H54 (cell line): ENCODE data around the gene PMM1.
A peak's percentile ranks its signal among the peaks of the same experiment; 100 is the strongest.
"Not testable (repeated sequence)": the region's sequence is repeated elsewhere in the genome, so short reads cannot be mapped to it uniquely, and the experiment has no call there.

Source experiments
- DNase-seq: peaks from one replicate; pipeline ENCODE4 v3.0.0; 2011; ENCODE audit warnings: low spot score, mixed read lengths; ENCODE audit not compliant: insufficient read length
- FAIRE-seq: peaks from 3 replicates; lab custom pipeline; 2011; peaks lifted over from hg19 to GRCh38; lab: Jason Lieb, UNC
- POLR2A ChIP-seq: IDR thresholded peaks from 2 replicates; pipeline ENCODE4 v1.6.1; 2011; ENCODE audit warnings: low read depth, mild to moderate bottlenecking, low read length

Gene PMM1

DNA sequence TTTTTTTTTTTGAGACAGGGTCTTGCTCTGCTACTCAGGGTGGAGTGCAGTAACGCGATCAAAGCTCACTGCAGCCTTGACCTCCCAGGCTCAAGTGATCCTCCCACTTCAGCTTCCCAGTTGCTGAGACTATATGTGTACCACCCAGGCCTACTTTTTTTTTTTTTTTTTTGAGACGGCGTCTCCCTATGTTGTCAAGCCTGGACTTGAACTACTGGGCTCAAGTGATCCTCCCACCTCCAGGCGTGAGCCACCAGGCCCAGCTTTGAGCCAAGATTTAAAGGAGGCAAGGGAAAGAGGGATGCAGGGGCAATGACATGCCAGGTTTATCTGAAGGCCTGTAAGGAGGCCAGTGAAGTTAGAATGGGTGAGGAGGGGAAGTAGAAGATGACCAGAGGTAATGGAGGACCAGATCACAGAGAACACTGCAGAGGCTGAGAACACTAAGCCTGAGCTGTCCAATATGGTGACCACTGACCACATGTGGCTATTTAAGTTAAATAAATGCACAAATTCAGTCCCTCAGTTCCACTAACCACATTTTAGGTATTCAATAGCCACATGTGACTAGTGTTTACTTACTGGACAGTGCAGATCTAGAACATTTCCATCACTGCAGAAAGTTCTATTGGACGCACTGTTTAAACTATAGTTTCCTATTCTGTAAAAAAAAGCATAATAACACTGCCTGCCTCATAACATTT lies 23.1 kb upstream of the PMM1 start:
- DNase-seq (no peak), FAIRE-seq (no peak)
- no peak for TF ChIP-seq POLR2A

DNA sequence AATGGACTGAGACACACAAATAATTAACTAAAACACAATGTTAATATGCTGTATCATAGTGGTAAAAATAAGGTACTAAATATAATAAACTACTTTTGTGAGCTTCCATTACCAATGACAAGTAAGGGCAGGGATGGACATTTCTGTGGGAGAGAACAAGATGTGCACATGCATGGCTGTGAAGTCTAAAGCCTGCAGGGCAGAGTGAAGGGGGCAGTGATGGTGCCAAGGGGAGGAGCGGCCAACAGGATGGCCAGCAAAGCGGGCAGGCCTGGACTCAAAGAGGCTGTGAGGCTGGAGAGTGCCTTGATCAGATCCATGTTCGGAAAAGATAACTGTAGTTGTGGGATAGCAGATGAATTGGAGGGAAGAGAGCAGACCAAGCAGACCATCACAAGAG lies 18.7 kb upstream of the PMM1 start:
- FAIRE-seq (no peak), DNase-seq (no peak)
- TF ChIP-seq POLR2A, result no peak

DNA sequence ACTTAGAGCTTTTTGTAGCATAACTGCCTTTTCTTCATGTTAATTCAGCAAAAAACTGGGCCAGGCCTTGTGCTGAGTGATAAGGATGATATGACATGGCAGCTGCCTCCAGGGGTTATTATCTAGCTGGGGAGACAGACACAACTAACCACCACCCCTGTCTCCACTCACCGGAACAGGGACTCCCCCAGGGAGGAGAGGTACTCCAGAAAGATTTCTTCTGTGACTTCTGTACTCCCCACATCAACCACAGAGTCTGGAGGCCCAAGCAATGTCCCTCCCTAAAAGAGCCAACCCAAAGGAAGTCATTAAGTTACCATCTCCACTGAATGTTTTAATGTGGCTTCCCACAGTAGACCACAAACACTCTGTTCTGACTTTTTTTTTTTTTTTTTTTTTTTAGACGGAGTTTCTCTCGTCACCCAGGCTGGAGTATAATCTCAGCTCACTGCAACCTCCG lies 14.3 kb upstream of the PMM1 start:
- no peak for TF ChIP-seq POLR2A
- no peak for DNase-seq
- no peak for FAIRE-seq

DNA sequence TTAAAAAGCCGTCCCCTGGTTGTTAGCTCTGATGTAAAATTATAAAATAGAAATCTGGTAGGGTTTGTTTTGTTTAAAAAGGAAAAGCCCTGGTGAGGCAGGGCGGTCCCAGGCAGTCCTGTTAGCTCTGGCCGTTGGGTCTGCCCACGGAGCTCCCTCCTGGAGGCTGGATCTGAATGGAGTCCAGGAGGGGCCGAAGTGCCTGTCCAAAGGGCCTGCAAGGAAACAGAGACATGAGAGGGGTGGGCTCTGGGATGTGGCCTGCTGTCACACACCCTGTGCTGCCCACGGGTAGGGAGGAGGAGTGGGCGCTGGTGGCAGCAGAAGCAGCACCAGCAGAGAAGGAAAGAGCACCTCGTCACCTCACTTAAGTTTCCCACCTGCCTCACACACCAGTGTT lies 11.3 kb upstream of the PMM1 start:
- DNase-seq (no peak), FAIRE-seq (no peak)
- TF ChIP-seq POLR2A, result no peak

DNA sequence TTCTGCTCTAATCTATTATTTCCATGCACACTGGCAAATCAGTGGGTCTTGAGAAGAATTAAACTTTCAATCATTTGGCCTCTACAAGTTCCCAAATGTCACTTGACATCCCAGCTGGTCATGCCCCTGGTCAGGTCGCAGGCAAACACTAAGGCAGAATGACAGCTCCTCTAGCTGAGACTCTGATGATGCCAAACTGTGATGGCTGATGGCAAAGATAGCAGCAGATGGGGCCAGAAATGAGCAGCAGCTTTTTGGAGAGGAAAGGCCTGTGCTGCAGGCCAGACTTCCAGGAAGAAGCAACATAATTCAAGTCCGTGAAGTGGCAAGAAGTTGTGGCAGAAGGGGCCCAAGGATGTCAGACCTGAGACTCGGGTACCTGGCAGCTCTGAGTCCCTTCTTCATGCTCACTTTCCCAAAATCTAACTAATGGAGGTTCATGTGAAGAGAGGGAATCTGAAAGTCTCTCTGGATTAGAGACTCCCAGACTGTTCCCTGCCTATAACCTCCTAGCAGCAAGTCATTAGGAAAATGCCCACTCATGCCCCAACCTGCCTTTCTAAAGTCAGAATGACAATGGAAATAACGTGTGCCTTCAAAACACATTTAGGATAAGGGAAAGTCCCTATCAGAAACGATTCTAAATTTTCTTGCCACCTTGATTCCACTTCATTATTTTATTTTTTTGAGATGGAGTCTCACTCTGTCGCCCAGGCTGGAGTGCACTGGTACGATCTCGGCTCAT lies 9.4 kb upstream of the PMM1 start:
- DNase-seq, result no peak
- FAIRE-seq, result no peak
- no peak for TF ChIP-seq POLR2A

DNA sequence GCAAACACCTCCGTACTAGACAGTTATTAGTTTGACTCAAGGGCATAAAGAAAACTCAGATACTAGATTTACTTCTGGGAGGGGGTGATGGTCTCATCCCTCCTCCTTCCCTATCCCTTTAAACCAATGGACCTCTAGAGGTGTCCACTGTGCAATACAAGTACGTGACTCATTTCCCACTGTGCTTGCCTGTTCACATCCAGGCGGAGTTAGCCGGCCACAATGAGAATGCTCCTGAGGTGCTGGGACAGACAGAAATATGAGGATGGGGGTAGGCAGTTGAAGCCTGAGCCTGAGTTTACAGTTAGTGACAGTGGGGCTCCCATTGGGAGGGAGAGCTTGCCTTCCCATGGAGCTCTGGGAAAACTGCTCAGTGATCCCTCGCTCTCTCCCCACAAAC lies 8.4 kb upstream of the PMM1 start:
- FAIRE-seq, result peak; percentile 38
- peak; percentile 84 for DNase-seq
- no peak for TF ChIP-seq POLR2A

DNA sequence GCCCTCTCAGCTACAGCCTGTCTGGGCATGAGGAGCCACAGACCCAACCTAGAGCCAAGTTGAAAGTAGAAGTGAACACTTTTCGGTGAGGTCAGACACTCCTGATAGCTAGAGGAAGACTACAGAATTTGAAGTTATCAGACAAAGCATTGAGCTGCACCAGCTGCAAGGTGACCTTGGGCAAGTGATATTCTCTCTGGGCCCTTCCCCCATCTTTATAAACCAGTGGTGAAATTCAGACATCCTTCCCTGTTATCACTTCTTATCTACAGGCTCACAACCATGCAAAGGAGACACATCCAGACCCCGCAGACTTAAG lies 8.0 kb upstream of the PMM1 start:
- FAIRE-seq (no peak), DNase-seq (no peak)
- TF ChIP-seq POLR2A, result no peak

DNA sequence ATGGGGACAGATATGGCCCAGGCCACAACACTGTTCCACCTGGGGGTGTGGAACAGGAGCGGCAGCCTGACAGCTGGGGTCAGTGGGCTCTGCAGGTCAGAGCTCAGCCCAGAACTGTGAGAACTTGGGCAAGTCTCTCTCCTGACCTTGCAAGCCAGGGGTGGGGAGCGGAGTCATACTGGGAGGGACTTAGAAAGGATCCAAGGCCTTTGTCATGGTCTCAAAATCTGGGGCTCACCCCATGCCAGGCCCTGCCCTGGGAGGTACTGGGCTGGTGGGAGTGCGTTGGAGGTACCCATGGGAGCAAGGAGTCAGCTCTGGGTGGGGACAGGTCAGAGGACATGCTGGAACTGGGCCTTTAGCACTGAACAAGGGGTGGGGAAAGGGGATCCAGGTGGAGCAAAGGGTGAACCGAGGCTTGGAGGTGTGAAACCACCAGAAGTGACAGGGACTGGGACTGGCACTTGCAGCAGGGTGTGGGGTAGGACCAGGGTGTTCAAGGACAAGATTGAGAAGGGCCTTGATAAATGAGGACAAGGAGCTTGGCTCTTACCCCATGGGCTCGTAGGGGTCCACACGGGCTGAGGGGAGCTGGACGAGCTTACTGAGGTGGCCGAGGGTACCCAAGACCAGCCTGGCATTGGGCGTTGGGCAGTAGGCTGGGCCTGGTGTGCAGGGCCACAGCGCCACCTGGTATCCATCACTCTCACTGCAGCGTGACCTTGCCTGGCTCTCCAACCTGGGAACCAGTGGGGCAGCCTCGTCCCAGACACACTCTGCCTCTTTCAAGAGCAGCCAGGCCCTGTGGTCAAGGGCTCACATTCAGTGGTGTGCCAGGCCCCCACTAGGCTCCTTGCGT lies 7.4 kb upstream of the PMM1 start:
- peak; percentile 57 for DNase-seq
- no peak for TF ChIP-seq POLR2A
- no peak for FAIRE-seq

DNA sequence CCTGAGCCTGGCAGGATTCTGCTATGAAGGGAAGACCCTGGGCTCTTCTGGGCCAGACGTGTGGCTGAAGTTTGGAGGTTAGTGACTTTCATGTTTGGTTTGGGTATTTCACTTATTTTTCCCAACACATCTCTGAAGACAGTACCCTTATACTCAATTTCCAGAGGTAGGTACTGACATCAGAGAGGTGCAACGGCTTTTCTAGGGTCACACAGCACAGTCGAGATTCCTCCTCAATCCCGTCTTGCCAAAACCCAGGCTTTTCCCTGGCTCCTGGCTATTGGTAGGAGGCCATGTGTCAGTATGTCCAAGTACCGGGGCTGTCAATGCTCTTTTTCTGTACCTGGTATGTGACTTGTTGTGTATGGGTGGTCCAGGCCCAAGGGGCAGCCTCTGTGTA lies 6.1 kb upstream of the PMM1 start:
- TF ChIP-seq POLR2A, result no peak
- FAIRE-seq (no peak), DNase-seq (no peak)

DNA sequence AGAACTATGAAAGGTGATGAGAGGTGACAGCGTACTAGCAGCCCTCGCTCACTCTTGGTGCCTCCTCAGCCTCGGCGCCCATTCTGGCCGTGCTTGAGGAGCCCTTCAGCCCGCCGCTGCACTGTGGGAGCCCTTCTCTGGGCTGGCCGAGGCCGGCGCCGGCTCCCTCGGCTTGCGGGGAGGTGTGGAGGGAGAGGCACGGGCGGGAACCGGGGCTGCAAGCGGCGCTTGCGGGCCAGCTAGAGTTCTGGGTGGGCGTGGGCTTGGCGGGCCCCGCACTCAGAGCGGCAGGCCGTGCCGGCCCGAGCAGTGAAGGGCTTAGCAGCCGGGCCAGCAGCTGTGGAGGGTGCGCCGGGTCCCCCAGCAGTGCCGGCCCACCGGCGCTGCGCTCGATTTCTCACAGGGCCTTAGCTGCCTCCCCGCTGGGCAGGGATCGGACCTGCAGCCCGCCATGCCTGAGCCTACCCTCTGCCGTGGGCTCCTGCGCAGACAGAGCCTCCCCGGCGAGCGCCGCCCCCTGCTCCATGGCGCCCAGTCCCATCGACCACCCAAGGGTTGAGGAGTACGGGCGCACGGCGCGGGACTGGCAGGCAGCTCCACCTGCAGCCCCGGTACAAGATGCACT lies 3.8 kb upstream of the PMM1 start:
- FAIRE-seq, DNase-seq: not testable (repeated sequence)

DNA sequence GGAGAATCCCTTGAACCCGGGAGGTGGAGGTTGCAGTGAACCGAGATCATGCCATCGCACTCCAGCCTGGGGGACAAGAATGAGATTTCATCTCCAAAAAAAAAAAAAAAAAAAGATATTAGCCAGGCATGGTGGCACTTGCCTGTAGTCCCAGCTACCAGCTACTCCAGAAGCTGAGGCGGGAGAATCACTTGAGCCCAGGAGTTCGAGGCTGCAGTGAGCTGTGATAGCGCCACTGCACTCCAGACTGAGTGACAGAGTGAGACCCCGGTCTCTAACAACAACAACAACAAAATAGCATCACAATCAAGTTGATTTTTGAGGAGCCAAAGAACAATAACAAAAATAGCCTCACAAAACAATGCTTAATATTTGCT lies 2.3 kb downstream of the PMM1 start:
- DNase-seq (no peak), FAIRE-seq (no peak)
- TF ChIP-seq POLR2A, result no peak

DNA sequence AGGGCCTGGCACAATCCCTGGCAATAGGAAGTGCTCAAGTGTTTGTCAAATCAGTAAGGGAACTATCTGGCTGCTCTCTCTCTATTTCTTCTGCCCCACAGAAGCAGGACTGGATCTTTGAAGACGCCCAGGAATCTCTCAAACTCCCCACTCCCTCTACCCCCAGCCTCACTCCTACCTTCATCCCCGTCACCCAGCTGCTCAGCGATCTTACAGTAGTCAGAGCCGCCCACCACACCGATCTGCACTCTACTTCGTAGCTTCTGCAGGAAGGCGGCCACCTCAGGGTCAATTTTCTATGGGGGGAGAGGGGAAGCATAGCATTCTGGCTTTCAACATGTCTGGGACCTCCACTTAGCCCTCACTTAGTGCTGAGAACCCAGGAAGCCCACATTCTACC lies 3.7 kb downstream of the PMM1 start:
- FAIRE-seq (no peak), DNase-seq (no peak)
- no peak for TF ChIP-seq POLR2A

DNA sequence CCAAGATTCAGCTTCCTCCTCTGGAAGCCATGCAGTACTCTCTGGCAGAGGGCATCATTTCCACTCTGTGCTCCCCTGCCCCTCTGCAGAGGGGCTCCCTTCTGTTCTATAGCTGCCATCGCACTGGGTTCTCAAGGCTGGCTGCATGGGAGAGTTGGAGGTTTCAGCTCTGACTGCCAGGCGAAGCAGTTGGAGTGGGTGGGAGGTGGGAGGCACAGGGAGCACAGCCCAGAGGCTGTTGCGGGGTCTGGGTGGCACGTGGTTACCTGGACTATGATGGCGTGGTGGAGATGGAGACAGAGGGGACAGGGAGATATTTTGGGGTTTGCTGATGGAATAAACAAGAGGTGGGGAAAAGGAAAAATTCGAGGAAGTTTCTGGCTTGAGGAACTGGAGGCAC lies 4.8 kb downstream of the PMM1 start:
- no peak for DNase-seq

DNA sequence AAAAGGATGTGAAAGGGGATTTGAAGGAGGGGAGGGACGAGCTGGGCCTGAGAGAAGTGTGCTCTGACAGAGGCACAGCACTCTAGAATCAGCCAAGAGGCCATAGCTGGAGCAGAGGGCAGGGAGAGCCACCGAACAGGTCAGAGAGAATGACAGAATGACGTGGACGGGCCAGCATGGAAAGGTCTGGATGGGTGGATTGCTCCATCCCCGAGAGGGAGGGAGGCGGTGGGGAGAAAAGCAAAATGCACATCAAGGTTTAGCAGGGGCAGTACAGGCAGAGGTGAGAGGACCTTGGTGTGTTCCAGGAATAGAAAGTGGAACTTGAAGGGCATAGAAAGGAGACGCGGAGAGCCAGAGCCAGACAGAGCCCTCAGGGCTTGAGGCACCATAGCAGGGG lies 6.9 kb downstream of the PMM1 start:
- no peak for DNase-seq
- no peak for FAIRE-seq
- TF ChIP-seq POLR2A, result no peak

More for the DNA sequence above, 4.8 kb downstream of the PMM1 start:
- FAIRE-seq, result no peak
- TF ChIP-seq POLR2A, result no peak
